Activated T-cell treated with anti-CD3 and anti-CD28 coated beads for 4 hours (primary cell): Measurements from ENCODE around the gene DLGAP4.
A peak's percentile ranks its signal among the peaks of the same experiment; 100 is the strongest.
"Not testable (repeated sequence)": the region's sequence is repeated elsewhere in the genome, so short reads cannot be mapped to it uniquely, and the experiment has no call there.

Experiments
- DNase-seq: peaks from one replicate; pipeline ENCODE4 v3.0.0-alpha.2; 2020

DLGAP4 gene

DNA sequence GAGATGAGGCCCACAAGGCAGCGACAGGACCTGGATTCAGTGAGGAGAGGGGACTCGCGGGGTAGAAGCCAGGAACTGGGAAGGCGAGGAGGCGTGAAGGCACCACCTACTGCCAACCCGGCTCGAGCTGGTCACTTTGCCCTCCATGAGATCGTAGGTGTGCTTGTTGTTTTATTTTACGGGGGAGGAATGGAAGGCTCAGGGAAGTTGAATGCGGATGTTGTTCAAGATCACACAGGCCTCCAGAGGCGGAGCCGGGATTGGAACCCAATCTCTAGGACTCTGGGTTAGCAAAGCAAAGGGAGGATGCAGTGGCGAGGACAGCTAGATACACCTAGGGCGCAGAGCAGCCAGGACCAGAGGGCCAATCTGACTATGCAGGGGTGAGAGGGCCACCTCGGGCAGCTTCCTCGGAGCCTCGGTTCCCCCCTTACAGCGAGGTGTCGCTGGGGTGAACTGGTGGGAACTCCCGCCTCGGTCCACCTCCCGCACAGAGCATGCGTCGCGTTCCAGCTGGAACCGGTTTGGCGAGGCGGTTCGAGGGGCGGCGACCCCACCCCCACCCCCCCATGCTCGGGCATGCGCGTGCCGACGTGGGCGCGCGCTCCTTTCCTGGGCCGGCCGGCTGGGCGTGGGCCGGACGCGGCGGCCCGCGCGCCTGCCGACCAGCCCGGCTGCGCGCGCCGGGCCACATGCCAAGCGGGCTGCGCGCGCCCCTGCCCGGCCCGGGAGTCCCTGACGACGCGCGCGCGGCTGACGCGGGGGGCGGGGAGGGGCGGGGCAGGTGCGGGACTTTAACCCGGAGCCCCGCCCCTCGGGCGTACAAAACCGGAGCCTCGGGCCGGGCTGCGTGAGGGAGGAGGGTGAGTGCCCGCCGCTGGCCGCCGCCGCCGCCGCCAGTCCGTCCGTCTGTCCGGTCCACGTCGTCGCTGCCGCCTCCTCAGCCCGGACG lies 154.8 kb downstream of the DLGAP4 start:
- DNase-seq, result peak; percentile 88

DNA sequence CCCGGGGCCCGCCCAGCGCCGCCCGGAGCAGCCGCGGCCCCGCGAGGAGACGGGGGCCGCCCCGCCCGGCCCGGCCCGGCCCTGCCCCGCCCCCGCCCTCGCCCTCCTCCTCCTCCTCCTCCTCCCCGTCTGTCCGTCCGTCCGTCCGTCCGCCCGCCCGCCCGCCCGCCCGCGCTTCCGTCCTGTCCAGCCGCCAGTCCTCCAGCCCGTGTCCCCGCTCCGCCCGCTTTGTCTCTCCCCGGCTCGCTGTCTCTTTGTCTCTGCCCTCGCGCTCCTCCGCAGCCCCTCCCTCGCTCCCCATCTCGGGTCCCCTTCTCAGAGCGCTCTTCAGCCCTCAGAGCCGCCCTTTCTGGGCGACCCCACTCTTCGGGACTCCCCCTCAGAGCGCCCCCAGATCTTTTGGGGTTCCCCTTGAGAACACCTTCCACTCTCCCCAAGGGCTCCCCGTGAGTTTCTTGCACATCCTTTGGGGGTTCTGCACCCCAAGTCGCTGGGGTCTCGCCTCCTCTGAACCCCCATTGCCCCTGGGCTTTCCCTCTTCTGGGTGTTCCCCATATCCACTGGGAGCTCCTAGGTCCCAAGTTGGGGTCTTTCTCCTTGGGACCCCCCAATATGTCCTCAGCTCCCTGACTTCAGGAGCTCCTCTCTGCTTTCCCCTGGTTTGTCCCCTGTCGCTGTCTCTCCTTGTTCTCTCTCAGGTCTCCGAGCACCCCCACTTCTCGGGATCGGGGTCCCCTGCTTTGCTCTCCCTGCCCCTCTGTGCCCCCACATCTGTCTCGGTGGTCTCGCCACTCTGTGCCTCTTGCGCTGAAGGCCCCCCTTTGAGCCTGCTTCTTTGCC lies 155.7 kb downstream of the DLGAP4 start:
- peak; percentile 30 for DNase-seq

DNA sequence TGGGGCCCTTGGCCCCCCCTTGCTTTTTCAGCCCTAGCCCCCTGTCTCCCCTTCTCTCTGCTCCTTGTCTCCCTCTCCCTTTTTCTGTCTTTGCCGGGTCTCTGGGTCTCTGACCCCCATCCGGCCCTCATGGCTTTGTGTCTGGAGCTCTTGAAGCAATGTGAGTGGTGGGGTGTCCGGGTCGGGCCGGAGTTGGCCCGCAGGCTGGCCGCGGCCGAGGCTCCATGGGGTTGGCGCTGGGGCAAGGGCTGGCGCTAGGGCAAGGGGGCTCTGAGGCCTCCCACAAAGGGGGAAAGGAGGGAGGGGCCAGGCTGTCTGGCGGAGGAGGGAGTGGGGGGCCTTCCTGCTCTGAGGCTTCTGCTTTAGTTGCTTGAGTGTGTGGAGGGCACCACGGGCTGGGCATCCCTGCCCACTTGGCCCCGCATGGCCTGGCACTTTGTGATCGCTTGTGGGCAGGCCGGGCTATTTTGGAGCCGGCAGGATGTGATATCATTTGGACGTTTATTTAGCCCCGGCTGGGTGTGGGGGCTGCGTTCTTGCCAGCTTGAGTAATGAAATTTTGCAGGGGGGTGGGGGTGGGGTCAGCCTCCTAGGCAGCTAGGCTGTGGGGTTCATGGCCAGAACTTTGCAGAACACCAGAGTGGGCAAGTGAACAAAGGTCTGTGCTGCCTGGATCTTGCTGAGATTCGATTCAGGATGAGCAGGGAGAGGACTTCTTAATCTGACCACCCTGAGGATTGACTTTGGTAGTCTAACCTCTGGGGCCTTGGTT lies 156.5 kb downstream of the DLGAP4 start:
- DNase-seq, result no peak

DNA sequence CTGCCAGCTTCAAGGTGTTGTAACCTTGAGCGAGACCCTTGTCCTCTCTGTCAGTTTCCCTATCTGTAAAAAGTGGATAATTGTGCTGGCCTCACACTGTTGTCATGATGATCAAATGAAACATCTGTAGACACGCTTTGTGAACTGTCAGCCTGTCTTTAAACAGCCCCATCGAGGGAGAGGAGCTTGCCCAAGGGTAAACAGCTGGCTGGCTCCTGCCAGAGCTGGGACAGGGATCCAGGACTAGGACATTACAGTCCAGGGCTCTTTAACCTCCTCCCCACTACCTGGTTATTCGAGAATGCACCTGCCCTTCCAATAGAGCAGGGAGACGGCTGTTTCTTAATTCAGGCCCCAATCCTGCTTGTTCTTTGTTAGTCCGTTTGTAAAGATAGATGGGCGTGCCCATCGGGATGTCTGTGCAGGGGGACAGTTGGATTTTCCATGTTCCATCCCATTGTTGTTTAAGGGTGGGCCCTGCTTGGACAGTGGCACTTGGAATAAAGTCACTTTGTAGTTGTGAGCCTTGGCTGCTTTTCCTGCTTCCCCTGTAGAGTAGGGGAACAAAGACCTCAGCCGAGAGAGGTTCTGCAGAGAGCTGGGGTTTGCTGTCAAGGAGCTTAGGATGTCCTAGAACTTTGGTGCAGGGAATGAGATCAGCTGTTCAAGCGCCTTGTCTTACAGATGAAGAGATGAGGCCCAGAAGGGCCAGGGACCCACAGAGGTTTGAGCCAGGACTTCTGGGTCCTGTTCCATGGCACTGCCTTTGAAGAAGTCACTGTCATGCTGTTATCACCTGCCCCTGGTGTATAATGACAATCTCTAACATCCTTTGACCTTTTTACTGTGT lies 157.3 kb downstream of the DLGAP4 start:
- no peak for DNase-seq

DNA sequence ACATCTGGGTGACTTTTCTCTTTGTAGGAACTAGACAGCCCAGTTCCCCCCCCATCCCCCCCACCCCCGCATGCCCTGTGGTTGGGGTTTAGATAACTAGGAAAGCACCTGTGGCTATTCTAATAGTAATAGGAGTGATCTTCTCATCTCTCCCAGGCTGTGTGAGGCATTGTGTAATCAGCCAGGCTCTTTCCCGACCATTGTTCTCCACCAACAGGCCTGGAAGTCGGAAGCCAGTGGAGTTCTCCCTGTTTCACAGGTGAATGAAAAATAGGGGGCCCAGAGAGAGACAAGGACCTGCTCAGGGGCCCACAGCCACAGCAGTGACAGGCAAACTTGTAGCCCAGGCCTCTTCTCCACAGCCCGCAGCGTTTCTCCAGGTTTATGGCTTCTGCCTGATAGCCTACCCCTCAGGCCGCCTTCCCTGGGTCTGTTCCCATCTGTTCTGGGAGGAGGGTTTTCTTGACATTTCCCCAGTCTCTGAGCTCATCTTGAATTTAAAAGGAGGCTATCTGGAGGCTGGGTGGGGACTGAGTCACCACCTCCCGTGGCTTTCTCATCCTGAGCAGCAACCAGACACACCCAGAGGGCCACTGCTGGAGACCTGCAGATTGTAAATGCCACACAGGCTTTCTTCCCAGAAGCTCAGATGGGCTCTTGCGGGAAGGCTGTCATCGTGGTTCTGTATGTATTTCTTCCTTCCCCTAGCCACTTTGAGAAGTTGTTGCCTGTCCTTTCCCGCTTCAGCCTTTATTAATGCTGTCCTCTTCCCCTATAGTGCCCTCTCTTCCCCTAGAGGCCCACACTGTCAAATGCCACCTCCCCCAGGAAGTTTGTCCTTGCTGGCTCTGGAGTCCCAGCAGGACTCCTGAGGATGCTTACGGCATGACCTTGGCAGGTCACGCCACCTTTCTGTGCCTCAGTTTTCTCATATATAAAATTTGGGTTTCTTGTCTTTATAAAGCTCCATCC lies 159.3 kb downstream of the DLGAP4 start:
- peak; percentile 32 for DNase-seq

DNA sequence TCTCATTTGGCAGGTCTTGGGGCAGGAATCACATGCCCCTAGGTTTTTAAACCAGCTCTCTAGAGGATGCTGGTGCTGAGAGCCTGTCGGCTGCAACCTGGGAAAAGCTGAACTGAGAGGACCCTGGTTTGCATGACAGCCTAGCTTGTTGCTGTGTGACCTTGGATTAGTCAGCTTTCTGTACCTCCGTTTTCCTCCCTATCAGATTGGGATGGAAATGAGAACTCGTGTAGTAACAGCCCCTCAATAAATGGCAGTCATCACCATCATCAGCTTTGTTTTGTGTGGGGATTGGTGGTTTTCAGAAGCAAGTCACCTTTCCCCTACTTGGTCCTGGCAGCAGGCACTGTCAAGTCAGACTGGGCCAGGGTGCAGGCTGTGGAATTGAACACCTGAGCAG lies 159.9 kb downstream of the DLGAP4 start:
- DNase-seq, result no peak

DNA sequence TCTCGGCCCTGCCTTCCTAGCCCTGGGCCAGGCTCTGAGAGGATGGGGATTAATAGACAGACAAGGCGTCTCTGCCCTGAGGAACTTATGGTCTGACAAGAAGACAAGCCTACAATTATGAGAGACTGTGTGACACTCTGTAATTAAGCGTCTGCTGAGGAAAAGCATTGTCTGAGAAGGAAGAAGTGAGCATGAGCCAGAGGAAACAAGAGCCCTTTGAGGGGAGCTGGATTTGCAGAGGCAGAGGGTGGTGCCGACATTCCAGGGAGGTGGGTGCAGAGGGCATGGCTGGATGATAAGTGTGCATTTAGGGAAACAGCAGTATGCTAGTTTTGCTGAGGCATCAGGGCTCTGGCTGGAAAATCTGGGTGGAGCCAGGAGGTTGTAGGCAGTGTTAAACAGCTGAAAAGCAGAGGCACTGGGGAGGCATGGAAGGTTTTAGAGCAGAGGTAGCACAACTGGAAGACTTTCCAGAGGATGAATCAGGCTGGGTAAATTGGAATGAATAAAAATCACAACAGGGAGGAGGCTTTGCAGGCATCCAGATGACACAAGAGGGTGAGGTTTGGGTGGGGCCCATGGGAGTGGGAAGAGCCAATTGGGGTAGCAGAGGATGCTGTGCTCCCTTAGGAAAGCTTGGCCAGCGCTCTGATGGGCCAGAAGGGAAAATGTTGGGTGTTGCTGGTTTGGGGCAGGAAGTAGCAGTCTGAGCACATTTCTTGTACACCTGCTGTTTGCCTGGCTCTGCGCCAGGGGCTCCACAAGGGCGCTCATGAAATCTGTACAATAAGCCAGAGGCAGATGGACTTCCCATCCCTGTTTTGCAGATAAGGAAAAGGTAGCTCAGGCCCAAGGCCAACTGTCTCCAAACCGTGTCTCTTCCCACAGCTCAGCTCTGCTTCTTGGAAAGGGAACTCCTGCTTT lies 161.2 kb downstream of the DLGAP4 start:
- DNase-seq, result peak; percentile 12

DNA sequence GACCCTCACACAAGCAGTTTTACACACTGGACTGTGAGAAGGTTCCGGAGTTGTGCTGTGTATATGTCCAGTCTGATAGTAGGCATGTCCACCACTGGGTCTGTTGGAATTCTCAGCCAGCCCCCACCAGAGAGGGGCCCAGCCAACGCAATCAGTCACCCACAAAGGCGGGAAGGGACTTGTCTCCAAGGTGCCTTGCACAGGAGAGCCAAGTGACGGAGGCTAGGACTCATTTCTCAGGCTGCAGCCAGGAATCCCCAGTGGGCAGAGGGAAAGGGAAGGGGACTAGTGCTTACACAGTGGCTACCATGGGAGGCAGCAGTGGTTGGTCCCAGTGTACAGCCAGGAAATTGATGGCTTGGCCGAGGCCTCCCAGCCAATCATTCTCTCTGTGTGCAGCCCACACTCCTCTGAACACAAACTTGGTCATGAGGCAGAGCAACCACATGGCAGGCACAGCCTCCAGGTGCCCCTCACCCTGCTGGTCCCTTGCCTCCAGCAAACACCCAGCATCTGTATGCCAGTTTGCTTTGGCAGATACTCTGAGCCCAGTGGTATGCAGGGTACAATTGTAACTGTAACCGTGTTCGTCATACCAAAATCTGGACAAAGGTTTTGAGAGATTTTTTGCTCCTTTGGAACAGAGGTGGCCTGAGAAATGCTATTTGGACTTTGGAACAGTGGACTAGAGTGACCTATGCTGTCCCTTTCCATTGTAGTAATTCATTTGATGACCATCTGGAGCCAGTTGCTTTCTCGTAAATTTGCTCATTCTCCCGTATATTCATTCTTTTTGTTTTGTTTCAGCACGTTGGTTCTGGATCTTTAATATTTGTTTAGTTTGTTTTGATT lies 162.2 kb downstream of the DLGAP4 start:
- DNase-seq, result no peak

DNA sequence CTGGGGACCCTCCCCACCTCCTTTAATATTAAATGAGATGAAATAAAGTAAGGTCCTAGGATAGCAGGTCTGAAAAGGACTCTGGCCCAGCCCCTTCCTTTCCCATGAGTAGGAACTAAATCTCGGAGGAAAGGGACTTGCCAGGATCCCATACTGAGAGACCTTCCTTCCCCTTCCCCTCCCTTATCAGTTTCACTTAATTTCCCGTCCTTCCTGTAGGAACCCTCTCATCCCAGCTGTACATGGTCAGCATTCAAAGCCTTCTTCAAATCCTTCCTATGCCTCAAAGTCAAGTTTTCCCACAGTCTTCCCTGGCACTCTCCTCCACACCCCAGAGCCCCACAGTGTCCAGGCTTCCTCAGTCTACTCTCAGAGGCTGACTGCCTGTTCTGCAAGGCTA lies 163.8 kb downstream of the DLGAP4 start:
- DNase-seq, result no peak

DNA sequence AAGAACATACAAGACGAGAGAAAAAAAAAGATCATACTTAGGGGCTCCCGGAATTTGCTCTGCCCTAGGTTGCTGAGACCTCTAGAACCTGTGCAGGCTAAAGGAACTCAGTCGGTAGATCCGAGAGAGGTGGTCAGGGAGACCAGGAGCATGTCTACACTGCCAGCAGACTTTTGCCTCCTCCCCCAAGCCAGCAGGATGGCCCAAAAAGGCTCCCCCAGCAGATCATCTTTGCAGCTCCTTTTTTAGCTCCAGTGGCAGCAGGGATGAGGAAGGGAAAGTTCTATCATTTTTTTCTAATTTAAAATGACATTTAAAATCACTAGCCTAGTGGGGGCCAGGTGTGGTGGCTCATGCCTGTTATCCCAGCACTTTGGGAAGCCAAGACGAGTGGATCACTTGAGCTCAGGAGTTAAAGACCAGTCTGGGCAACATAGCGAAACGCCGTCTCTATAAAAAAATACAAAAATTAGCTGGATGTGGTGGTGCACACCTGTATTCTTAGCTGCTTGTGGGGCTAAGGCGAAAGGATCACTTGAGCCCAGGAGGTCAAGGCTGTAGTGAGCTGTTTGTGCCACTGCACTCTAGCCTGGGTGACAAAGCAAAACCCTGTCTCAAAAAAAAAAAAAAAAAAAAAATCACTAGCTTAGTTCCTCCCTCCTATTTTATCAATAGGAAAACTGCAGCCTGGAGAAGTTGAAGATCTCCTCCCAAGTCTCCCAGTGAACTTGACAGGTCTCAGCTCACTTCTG lies 165.9 kb downstream of the DLGAP4 start:
- DNase-seq, result no peak

DNA sequence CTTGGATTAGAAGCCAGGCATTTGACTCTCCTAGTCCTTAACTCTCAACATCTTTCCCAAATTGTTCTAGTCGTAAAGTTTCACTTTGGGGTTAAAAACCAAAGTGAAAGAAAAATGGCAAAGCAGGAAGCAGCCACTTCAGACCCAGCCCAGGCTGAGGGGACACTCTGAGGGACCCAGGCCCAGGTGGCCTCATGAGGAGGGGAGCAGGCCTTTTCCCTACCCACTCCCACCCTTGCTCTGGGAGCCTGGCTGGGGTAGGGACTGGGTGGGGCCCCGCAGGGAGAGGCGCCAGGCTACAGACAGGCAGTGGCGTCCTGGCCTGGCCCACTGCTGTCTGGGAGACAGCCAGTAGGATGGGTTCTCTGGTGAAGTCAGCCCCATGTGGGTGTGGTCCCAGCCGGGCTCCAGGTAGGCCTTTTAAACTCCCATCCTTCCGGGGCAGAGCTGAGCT lies 166.5 kb downstream of the DLGAP4 start:
- no peak for DNase-seq

DNA sequence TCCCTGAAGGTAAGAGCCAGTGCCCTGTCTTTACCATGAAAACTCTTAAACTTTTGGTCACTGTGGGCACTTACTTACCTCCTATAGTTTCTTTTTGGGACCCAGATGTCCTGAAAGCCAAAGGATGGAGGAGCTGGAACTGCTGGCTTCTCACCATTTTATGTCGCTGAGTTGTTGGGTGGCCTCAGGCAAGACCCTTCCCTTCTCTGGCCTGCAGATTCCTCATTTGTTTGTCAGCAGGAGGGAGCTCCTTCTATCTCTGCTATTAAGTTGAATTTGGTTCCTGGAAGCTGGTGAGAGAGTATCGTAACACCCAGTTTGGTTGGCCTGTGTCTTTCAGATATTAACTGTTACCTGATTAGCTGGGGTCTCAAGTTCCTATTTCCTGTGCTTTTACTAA lies 167.0 kb downstream of the DLGAP4 start:
- no peak for DNase-seq

DNA sequence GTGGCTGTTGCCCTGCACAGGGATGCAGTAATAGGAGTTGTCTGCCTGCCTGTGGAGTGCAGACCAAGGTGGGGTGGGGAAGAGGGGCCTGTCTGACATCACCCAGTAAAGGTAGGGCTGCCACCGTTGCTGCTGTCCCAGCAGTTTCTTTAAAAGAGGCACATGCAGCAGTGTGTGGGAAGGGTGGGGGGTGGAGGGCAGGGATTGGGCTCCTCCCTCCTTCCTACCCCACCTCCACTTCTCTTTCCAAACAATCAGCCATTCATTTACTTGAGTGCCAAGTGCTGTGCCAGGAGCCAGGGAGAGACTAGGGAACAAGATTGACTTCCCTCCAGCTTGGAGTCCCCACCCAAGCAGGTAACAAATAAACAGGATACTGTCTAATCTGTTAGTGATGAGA lies 168.4 kb downstream of the DLGAP4 start:
- no peak for DNase-seq

DNA sequence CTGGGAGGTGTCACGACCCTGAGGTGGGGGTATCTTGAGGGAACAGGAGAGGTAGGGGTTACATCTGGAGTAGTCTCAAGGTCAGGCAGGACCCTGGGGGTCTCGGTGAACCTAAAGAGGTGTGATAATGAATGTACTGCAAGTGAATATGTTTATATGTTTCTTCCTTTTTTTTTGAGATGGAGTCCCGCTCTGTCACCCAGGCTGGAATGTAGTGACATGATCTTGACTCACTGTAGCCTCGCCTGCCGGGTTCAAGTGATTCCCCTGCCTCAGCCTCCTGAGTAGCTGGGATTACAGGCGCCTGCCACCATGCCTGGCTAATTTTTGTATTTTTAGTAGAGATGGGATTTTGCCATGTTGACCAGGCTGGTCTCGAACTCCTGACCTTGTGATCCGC lies 168.9 kb downstream of the DLGAP4 start:
- not testable (repeated sequence) for DNase-seq

DNA sequence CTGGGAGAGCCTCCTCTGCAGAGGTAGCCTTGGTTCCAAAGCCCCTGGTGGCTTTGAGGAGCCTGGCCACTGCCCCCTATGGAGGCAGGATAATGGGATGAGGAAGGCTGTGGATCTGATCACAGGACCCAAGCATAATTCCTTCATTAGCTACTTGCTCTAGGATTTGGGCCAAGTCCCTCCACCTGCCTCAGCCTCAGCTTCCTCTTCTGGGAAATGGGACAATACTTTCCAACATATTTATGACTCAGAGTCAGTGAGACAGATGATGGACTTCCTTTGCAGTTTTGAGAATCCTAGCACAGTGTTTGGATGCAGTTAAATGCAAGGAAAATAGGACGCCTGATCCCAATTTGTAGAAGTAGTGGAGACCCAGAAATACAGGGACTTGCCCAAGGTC lies 171.3 kb downstream of the DLGAP4 start:
- DNase-seq, result no peak

DNA sequence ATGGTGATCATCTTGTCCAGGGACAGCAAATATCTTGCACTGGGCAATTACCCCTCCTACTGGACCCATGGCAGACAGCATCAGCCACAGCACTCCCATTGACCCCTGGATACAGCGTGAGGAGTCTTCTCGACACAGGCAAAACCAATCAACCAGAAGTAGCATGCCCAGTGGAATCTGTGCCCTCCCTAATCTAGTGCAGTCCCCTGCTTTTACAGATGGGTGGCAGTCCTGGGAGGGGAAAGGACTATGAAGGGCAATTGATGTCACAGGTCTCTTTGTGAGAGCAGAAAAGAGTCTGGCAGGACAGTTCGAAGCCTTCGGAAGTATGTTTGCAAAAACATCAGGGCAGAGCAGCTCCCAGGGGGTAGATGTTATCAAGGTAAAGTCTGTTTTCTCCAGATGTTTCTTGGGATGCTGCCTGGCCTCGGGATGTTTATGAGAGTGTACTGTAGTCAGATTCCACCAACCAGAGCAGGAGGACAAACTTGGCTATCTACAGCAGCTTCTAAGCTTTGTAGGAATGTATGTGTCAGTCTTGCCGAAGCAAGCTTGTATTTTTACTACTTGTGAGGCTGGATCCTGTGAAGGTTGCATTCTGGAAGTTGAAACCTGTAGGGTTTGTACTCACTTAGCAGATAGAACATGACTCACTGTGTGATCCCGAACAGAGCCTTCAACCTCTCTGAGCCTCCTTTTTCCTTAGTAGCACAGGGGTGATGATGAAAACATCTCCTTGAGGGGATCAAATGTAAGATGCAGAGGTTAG lies 172.2 kb downstream of the DLGAP4 start:
- DNase-seq, result no peak

DNA sequence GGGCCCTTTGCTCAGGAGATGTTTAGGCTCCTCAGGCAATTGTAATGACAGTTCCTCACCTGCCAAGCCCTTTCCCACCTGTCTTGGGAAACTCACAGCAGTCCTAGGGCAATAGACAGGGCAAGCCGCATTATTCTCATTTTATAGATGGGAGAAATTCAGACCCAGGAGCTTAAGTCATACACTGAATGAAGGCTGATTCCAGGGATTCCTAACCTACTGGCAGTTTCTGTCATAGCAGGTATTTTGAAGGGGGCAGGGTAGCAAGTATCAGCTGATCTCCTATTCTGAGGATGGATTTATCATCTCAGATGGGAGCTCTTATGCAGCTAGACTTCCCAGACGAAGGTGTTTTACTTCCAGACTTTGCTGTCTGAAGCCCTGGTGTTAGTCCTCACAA lies 173.8 kb downstream of the DLGAP4 start:
- DNase-seq, result no peak
